ENCODE measurements around the gene TOR3A. TPM values are rescaled to one million over a fixed set of nuclear protein-coding genes. Genes with fewer than 3 reads are reported as not detected.

Gene TOR3A
- polyA plus RNA-seq, 1 experiment = 30.8 TPM

DNA sequence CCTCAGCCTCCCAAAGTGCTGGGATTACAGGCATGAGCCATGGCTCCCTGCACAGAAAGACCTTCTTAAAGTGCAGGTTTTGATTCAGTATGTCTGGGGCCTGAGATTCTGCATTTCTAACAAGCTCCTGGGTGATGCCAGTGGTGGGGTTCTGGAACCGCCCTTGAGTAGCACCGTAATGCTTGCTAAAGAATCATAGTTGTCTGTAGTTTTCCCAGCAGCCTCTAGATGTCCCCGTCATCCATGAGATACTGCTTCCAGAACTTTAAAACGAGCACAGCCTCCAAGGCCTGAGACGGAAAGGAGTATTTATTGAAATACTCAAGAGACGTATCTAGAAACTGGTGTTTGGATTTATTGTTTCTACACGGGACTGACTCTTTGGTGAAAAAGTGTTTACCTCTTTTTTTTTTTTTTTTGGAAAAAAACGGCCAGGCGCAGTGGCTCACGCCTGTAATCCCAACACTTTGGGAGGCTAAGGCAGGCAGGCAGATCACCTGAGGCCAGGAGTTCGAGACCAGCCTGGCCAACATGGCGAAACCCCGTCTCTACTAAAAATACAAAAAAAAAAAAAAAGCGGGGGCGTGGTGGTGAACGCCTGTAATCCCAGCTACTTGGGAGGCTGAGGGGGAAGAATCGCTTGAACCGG, 2.6 kb upstream of the TOR3A start:
- CTCF ChIA-PET = interaction anchor here (0.6 to 1.7 kb wide), 23 partner anchors 9 to 517 kb away, joined by 3 to 10 read pairs (median 3); no protein-coding TSS in a partner anchor
- Histone ChIP-seq H3K4me3 (ENCODE audit: low read depth, low read length) (no peak overlapping the region), H3K36me3 (ENCODE audit: control insufficient read depth, insufficient read depth, low read length) (no peaks in the 10 kb centered on the region), H3K27me3 (ENCODE audit: control insufficient read depth, insufficient read depth, low read length) (no peaks in the 10 kb centered on the region)
- DNase-seq (ENCODE audit: low read depth) = no peak
- TF ChIP-seq, protein P1, sequence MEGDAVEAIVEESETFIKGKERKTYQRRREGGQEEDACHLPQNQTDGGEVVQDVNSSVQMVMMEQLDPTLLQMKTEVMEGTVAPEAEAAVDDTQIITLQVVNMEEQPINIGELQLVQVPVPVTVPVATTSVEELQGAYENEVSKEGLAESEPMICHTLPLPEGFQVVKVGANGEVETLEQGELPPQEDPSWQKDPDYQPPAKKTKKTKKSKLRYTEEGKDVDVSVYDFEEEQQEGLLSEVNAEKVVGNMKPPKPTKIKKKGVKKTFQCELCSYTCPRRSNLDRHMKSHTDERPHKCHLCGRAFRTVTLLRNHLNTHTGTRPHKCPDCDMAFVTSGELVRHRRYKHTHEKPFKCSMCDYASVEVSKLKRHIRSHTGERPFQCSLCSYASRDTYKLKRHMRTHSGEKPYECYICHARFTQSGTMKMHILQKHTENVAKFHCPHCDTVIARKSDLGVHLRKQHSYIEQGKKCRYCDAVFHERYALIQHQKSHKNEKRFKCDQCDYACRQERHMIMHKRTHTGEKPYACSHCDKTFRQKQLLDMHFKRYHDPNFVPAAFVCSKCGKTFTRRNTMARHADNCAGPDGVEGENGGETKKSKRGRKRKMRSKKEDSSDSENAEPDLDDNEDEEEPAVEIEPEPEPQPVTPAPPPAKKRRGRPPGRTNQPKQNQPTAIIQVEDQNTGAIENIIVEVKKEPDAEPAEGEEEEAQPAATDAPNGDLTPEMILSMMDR (IDR thresholded peaks at IDR 0.05; ENCODE audit: insufficient read depth, low read depth, low read length) = peak; percentile 72
- POLR2A ChIA-PET = no interaction called here

DNA sequence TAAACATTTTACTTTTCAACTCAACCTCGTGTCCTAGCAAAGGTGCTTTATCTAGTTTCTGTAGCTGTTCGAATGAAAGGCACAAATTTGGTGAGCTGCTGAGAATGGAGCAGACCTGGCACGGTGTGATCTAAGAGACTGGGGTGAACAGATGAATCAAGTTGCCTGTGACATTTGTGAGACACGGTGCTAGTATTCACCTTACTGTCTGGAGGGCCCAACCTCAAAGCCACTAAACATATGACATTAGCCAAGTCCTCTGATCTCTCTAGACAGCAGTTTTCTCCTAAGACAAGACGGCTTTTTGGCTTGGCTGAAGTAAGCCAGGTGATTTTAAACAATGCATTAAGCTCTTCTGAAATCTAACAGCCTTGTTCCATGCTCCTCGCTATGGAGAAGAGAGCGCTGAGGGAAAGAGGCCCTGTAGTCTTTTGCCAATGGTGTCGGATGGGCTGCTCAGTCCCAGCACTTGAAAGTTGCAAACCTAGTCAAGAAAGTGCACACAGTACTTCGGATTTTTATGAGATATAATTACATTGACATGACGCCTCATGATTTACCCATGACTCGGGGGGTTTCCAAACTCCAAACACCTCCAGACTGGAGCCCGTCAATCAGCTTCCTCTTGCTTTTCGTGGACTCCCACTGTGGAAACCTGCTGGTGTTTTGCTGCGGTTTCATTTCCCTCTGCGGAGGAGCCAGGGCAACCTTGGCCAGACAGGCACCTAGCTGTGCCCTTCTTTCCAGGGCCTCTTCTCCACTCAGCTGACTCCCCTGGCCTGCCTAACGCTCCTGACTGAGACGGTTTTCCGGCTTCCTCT, 794 bp upstream of the TOR3A start:
- Histone ChIP-seq H3K27me3 (ENCODE audit: control insufficient read depth, insufficient read depth, low read length) (no peaks in the 10 kb centered on the region), H3K4me3 (ENCODE audit: low read depth, low read length) (peak overlapping the region; percentile 90), H3K36me3 (ENCODE audit: control insufficient read depth, insufficient read depth, low read length) (peaks cover 4% of the 10 kb centered on the region; the same call in 1 of the 2 replicates)
- ChIA-PET CTCF (interaction anchor here (0.6 to 1.7 kb wide), 10 partner anchors 12 to 305 kb away, joined by 3 to 4 read pairs (median 3); partner anchors contain the start of gene SOAT1), POLR2A (no interaction called here)
- no peak for DNase-seq (ENCODE audit: low read depth)
- TF ChIP-seq, protein P1 (IDR thresholded peaks at IDR 0.05; ENCODE audit: insufficient read depth, low read depth, low read length) = no peak

DNA sequence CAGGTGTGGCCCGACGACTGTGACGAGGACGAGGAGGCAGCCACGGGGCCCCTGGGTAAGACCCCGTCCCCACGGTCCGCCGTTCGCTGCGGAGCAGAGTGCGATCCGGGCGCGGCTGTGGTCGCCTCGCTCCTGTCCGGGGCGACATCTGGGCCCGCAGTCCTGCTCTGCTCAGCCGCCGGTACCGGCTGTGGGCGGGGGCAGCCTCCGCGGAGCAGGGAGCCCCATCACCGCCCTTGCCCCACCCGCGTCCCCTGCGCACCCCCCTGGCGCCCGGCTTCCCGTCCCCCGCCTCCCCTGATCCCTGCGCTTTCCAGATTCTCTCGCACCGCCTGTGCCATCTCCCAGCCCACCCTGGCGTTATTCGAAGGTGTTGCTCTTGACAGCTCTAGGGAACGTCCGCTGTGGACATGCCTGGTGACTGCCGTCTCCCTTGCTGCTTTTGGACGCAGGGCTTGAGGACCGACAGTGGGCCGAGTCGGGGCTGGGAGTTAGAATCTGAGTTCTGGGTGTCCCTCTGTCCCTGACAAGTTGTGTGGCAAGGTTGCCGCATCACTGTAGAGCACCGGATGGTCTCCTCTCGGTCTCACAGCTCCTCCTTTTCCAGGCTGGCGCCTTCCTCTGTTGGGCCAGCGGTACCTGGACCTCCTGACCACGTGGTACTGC, 596 bp downstream of the TOR3A start:
- CTCF ChIA-PET = no interaction called here
- POLR2A ChIA-PET = interaction anchor here (0.5 to 0.8 kb wide), 4 partner anchors 20 to 269 kb away, joined by 3 to 7 read pairs (median 4); no protein-coding TSS in a partner anchor
- TF ChIP-seq, protein P1 (IDR thresholded peaks at IDR 0.05; ENCODE audit: insufficient read depth, low read depth, low read length) = no peak
- Histone ChIP-seq H3K27me3 (ENCODE audit: control insufficient read depth, insufficient read depth, low read length) (no peaks in the 10 kb centered on the region), H3K36me3 (ENCODE audit: control insufficient read depth, insufficient read depth, low read length) (peaks cover 4% of the 10 kb centered on the region; the same call in 1 of the 2 replicates), H3K4me3 (ENCODE audit: low read depth, low read length) (peak overlapping the region; percentile 90)
- DNase-seq (ENCODE audit: low read depth) = no peak

DNA sequence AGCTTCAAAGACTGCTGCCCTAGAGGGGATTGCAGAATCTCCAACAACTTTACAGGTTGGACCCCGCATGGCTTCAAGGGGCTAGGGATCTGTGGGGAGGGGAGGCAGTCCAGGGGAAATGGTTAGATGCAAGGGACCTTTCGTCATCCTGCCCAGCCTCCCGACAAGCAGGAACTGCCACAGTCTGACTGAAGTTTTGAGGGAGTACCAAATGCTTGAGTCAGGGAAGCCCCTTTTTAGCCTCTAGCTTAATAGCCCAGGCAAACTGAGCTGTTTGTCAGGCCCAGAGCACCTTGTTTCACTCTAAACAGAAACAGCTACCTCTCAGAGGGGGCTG, 1.1 kb downstream of the TOR3A start:
- H3K27me3 ChIP-seq (ENCODE audit: control insufficient read depth, insufficient read depth, low read length) = no peaks in the 10 kb centered on the region
- no peak for DNase-seq (ENCODE audit: low read depth)
- TF ChIP-seq, protein P1 (IDR thresholded peaks at IDR 0.05; ENCODE audit: insufficient read depth, low read depth, low read length) = no peak
- H3K4me3 ChIP-seq (ENCODE audit: low read depth, low read length) = peak overlapping the region; percentile 90
- POLR2A ChIA-PET = interaction anchor here (0.5 to 0.8 kb wide), 3 partner anchors 19 to 101 kb away, joined by 3 to 7 read pairs (median 4); no protein-coding TSS in a partner anchor
- peaks cover 4% of the 10 kb centered on the region; the same call in 1 of the 2 replicates for H3K36me3 ChIP-seq (ENCODE audit: control insufficient read depth, insufficient read depth, low read length)
- CTCF ChIA-PET = interaction anchor here (1.0 kb wide), 1 partner anchor 25 kb away, joined by 3 read pairs; no protein-coding TSS in a partner anchor
